A549 (cell line): ENCODE measurements around the gene SLC35G1. TPM values are rescaled to one million over a fixed set of nuclear protein-coding genes. Genes with fewer than 3 reads are reported as not detected.

Source experiments
- ATAC-seq, 2 experiments: fragments of 200-7000 bp in 1 of 2; fragments of >200 bp in 1 of 2; cut with Nextera tagmentation in 1 of 2; cut with Tn5 transposase in 1 of 2; 3 replicates each; pipeline versions ENCODE4 v1.8.0 to v1.9.1; 2018 to 2020; ENCODE audit warnings: mild to moderate bottlenecking in 1 of 2, moderate library complexity in 1 of 2
- CTCF ChIA-PET: fragments of 300-600 bp; sonication (Branson Sonifier 250); formaldehyde crosslinking; extraction: SDS; loops from one replicate; lab custom pipeline; 2021; ENCODE audit warnings: antibody characterized with exemption, inconsistent platforms; lab: Yijun Ruan, JAX
- POLR2A ChIA-PET: fragments of 350-600 bp; formaldehyde crosslinking; extraction: SDS; loops from one replicate; lab custom pipeline; 2021; ENCODE audit warnings: antibody characterized with exemption, inconsistent platforms; lab: Yijun Ruan, JAX
- DNase-seq, 2 experiments: peaks; one replicate each; pipeline versions ENCODE4 v3.0.0 to v3.0.0-alpha.2; 2011 to 2016; ENCODE audit warnings: low read depth in 1 of 2, low spot score in 1 of 2
- FAIRE-seq: peaks from 2 replicates; lab custom pipeline; 2011; peaks lifted over from hg19 to GRCh38; lab: Jason Lieb, UNC
- H3K27ac ChIP-seq, 2 experiments: fragments of >200 bp; sonication (Bioruptor Twin); formaldehyde crosslinking; 3 replicates each; pipeline ENCODE4 v1.5.1; 2016 to 2017
- H3K4me1 ChIP-seq: fragments of >200 bp; sonication (Bioruptor Twin); formaldehyde crosslinking; 3 replicates; pipeline ENCODE4 v1.6.1; 2016
- H3K4me2 ChIP-seq: fragments of >200 bp; sonication (Bioruptor Twin); formaldehyde crosslinking; 3 replicates; pipeline ENCODE4 v1.6.1; 2016
- H3K4me3 ChIP-seq: fragments of >200 bp; sonication (Bioruptor Twin); formaldehyde crosslinking; 3 replicates; pipeline ENCODE4 v1.5.1; 2016
- H3K9me3 ChIP-seq: fragments of >200 bp; sonication (Bioruptor Twin); formaldehyde crosslinking; 3 replicates; pipeline ENCODE4 v1.6.1; 2016
- BCL3 ChIP-seq: fragments of >200 bp; sonication (Bioruptor Twin); formaldehyde crosslinking; IDR thresholded peaks from 3 replicates; pipeline ENCODE4 v1.6.1; 2016
- CBX2 ChIP-seq: fragments of 200-600 bp; sonication (generic); IDR thresholded peaks from 2 replicates; pipeline ENCODE4 v1.6.1; 2016; ENCODE audit warnings: low read depth, mild to moderate bottlenecking, borderline replicate concordance
- CHD2 ChIP-seq: fragments of 150-350 bp; IDR thresholded peaks from 2 replicates; pipeline ENCODE4 v1.6.1; 2014; ENCODE audit warnings: low read length; ENCODE audit not compliant: partially characterized antibody
- CTCF ChIP-seq: fragments of >200 bp; sonication (Bioruptor Twin); formaldehyde crosslinking; IDR thresholded peaks from 3 replicates; pipeline ENCODE4 v1.5.1; 2016
- EHF ChIP-seq: fragments of 250-450 bp; sonication (Bioruptor Pico); IDR thresholded peaks from 2 replicates; pipeline ENCODE4 v1.5.0; 2020; ENCODE audit warnings: mild to moderate bottlenecking
- EHMT2 ChIP-seq: fragments of 200-600 bp; sonication (generic); IDR thresholded peaks from 2 replicates; pipeline ENCODE4 v1.6.1; 2016; ENCODE audit warnings: antibody characterized with exemption, low read depth, mild to moderate bottlenecking, moderate library complexity
- ELK1 ChIP-seq: fragments of 150-350 bp; IDR thresholded peaks from 2 replicates; pipeline ENCODE4 v1.6.1; 2014; ENCODE audit warnings: low read depth, mild to moderate bottlenecking, low read length
- FOSL2 ChIP-seq, 2 experiments: fragments of 450-650 bp in 1 of 2; fragments of >200 bp in 1 of 2; sonication (Bioruptor Twin) in 1 of 2; formaldehyde crosslinking; IDR thresholded peaks; 2 replicates each; pipeline versions ENCODE4 v1.5.0 to v1.6.1; 2016 to 2020; ENCODE audit warnings: mild to moderate bottlenecking in 1 of 2, moderate library complexity in 1 of 2
- GATA3 ChIP-seq: IDR thresholded peaks from 2 replicates; pipeline ENCODE4 v1.6.1; 2012; ENCODE audit warnings: borderline replicate concordance
- HES2 ChIP-seq: fragments of >200 bp; sonication (Bioruptor Twin); formaldehyde crosslinking; IDR thresholded peaks from 2 replicates; pipeline ENCODE4 v1.6.1; 2016
- HOXA7 ChIP-seq: fragments of 250-450 bp; sonication (Bioruptor Pico); IDR thresholded peaks from 2 replicates; pipeline ENCODE4 v1.5.0; 2020; ENCODE audit warnings: mild to moderate bottlenecking, moderate library complexity
- JUN ChIP-seq, 2 experiments: fragments of >200 bp; sonication (Bioruptor Twin); formaldehyde crosslinking; IDR thresholded peaks; 2 replicates in 1 of 2; 3 replicates in 1 of 2; pipeline ENCODE4 v1.6.1; 2016 to 2017
- JUNB ChIP-seq: fragments of >200 bp; sonication (Bioruptor Twin); formaldehyde crosslinking; IDR thresholded peaks from 2 replicates; pipeline ENCODE4 v1.6.1; 2016
- MAX ChIP-seq: IDR thresholded peaks from 2 replicates; pipeline ENCODE4 v1.6.1; 2012
- MAZ ChIP-seq: fragments of 150-350 bp; IDR thresholded peaks from 2 replicates; pipeline ENCODE4 v1.6.1; 2014; ENCODE audit warnings: antibody characterized with exemption, low read depth, low read length, borderline replicate concordance
- PHF8 ChIP-seq: fragments of 200-600 bp; sonication (generic); IDR thresholded peaks from 2 replicates; pipeline ENCODE4 v1.6.1; 2016; ENCODE audit warnings: low read depth, mild to moderate bottlenecking, antibody characterized with exemption, moderate library complexity, borderline replicate concordance
- POLR2A ChIP-seq: IDR thresholded peaks from 2 replicates; pipeline ENCODE4 v1.6.1; 2012; ENCODE audit warnings: mild to moderate bottlenecking, low read length
- RCOR1 ChIP-seq: fragments of 150-350 bp; IDR thresholded peaks from 2 replicates; pipeline ENCODE4 v1.6.1; 2014; ENCODE audit warnings: antibody characterized with exemption, low read length, low read depth
- REST ChIP-seq: fragments of 200-600 bp; sonication (generic); IDR thresholded peaks from 2 replicates; pipeline ENCODE4 v1.6.1; 2016; ENCODE audit warnings: antibody characterized with exemption, mild to moderate bottlenecking, moderate library complexity
- RNF2 ChIP-seq: fragments of 200-600 bp; sonication (generic); IDR thresholded peaks from 2 replicates; pipeline ENCODE4 v1.6.1; 2016; ENCODE audit warnings: low read depth, mild to moderate bottlenecking, antibody characterized with exemption, moderate library complexity, borderline replicate concordance
- SMC3 ChIP-seq: fragments of >200 bp; sonication (Bioruptor Twin); formaldehyde crosslinking; IDR thresholded peaks from 3 replicates; pipeline ENCODE4 v1.6.1; 2018; ENCODE audit warnings: inconsistent platforms
- TFCP2L1 ChIP-seq: fragments of 250-450 bp; sonication (Bioruptor Pico); IDR thresholded peaks from 2 replicates; pipeline ENCODE4 v1.5.0; 2021; ENCODE audit warnings: mild to moderate bottlenecking
- TP53 ChIP-seq: fragments of 250-450 bp; sonication (Bioruptor Pico); IDR thresholded peaks from 2 replicates; pipeline ENCODE4 v1.5.0; 2021; ENCODE audit warnings: mild to moderate bottlenecking, moderate library complexity
- ZFP36 ChIP-seq: fragments of 450-650 bp; IDR thresholded peaks from 2 replicates; pipeline ENCODE4 v1.6.1; 2014; ENCODE audit warnings: borderline replicate concordance; ENCODE audit not compliant: partially characterized antibody
- WGBS: methylation state at CpG from one replicate; pipeline ENCODE4 v1.1.6; 2017; ENCODE audit errors: missing lambda C conversion rate; 5-methylcytosine and 5-hydroxymethylcytosine counted together
- polyA minus RNA-seq: library from RNA; depleted of rRNA, polyadenylated mRNA; stranded (reverse); fragments of >200 nt; gene quantifications from 2 replicates; pipeline ENCODE4 v1.2.3, GENCODE V29; 2011; rRNA and poly(A)+ RNA removed
- polyA plus RNA-seq, 4 experiments: library from polyadenylated mRNA; depleted of rRNA in 3 of 4; stranded (reverse); fragments of >200 nt; fragmentation: RNase III in 1 of 4; extraction: RNeasy Plus Mini Kit Qiagen cat#74134 plus additional on column Dnase treatment in 1 of 4; gene quantifications; 2 replicates in 3 of 4; 3 replicates in 1 of 4; pipeline ENCODE4 v1.2.3, GENCODE V29; 2011 to 2017

Gene SLC35G1
- polyA plus RNA-seq (2011; rRNA removed): 16.8 and 17.3 TPM in 2 replicates
- polyA plus RNA-seq (2012; cell fraction: cytosol; rRNA removed): 7.1 and 9.0 TPM in 2 replicates
- polyA plus RNA-seq (2012; cell fraction: nucleus; rRNA removed): 4.0 and 5.4 TPM in 2 replicates
- 11.9 to 13.0 TPM (median 12.9 TPM) in 3 replicates for polyA plus RNA-seq (2017; fragmentation: RNase III; extraction: RNeasy Plus Mini Kit Qiagen cat#74134 plus additional on column Dnase treatment)
- polyA minus RNA-seq: 6.0 and 7.9 TPM in 2 replicates

- Histone ChIP-seq H3K9me3 (no peaks in the 10 kb centered on the region), H3K4me1 (peaks cover 23% of the 10 kb centered on the region), H3K27ac (peak within 1 kb of the TSS; percentile 96 to 98), H3K4me2 (peak within 1 kb of the TSS; percentile 98), H3K4me3 (peak within 1 kb of the TSS; percentile 99)
- WGBS: 4% methylated on average over 28 of the region's 82 CpGs
- POLR2A ChIA-PET: interaction anchor here (0.6 kb wide), 1 partner anchor 31 kb away, joined by 3 read pairs; no protein-coding TSS in a partner anchor
- DNase-seq (peak; percentile 82 to 83), FAIRE-seq (no peak), ATAC-seq (peak; percentile 94 to 97)
- TF ChIP-seq TFCP2L1 (CRISPR knock-in tag) (no peak), EHMT2 (no peak), POLR2A (peak; percentile 99), RNF2 (peak; percentile 57; the same call in 1 of the 2 replicates), CTCF (0 out of 3 replicates have a peak, but pooled peaks have one; percentile 12), BCL3 (peak; percentile 69; the same call in 1 of the 3 replicates), ZFP36 (no peak), RCOR1 (no peak), JUN (IDR thresholded peaks at IDR 0.05) (peak in 1 of 2 experiments; percentile 71; a peak in 2 of 5 replicates), EHF (0 out of 2 replicates have a peak, but pooled peaks have one; percentile 41), JUNB (no peak), MAX (peak; percentile 82), PHF8 (peak; percentile 78; the same call in 1 of the 2 replicates), GATA3 (no peak), FOSL2 (IDR thresholded peaks at IDR 0.05) (no peak), FOSL2 (CRISPR knock-in tag; IDR thresholded peaks at IDR 0.05) (0 out of 2 replicates have a peak, but pooled peaks have one; percentile 6)
- CTCF ChIA-PET: interaction anchor here (1.1 to 2.1 kb wide), 4 partner anchors 10 to 550 kb away, joined by 3 to 10 read pairs (median 4); no protein-coding TSS in a partner anchor
Measured at GRCh38 chr10:93893646-93894515, at the start of gene SLC35G1. Gene SLC35G1 (plus strand): TSS chr10:93893978. CDS start chr10:93894034, 56 bp downstream.

GRCh38 chr10:93844979-93845626 lies 48.7 kb upstream of the SLC35G1 start:
- ChIA-PET POLR2A (no interaction called here), CTCF (interaction anchor here (0.6 to 1.8 kb wide), 4 partner anchors 13 to 599 kb away, joined by 3 to 9 read pairs (median 4); no protein-coding TSS in a partner anchor)
- FAIRE-seq: no peak
- Histone ChIP-seq H3K4me3 (no peak overlapping the region), H3K4me1 (no peaks in the 10 kb centered on the region), H3K27ac (no peak overlapping the region), H3K9me3 (no peaks in the 10 kb centered on the region), H3K4me2 (no peak overlapping the region)
- DNase-seq: no peak
- ATAC-seq: no peak
- WGBS: 52% methylated on average over 5 of the region's 30 CpGs
- TF ChIP-seq MAZ (no peak), HOXA7 (CRISPR knock-in tag) (no peak), REST (no peak), ELK1 (no peak), CHD2 (no peak), HES2 (no peak), EHMT2 (no peak), CBX2 (no peak), POLR2A (no peak), JUN (IDR thresholded peaks at IDR 0.05) (no peak), TP53 (CRISPR knock-in tag) (no peak), JUNB (no peak), SMC3 (no peak)
